ENCODE data around the gene DNAAF1. TPM values are rescaled to one million over a fixed set of nuclear protein-coding genes. Genes with fewer than 3 reads are reported as not detected.

The DNAAF1 gene
- total and polyA plus RNA-seq, 5 donors from 2014 or later = 0.03 to 0.81 (median 0.30) TPM; not detected in 1

- no peaks in the 10 kb centered on the region for H3K9me3 ChIP-seq (ENCODE audit: control insufficient read depth in 2 of 2, low read length in 2 of 2)
- Mint-ChIP-seq H3K27me3 (no peaks in the 10 kb centered on the region), H3K9me3 (no peaks in the 10 kb centered on the region), H3K27ac (no peak overlapping the region), H3K4me1 (peaks cover 0 to 9% (median 4%) of the 10 kb centered on the region in 4 donors), H3K4me3 (no peak overlapping the region), H3K36me3 (peaks cover 14% of the 10 kb centered on the region)
- no peak overlapping the region for H3K27ac ChIP-seq (ENCODE audit: insufficient read depth, low read length, poor library complexity, severe bottlenecking)
- DNase-seq (no peak), ATAC-seq (ENCODE audit: low read depth in 2 of 2) (no peak)
- H3K4me1 ChIP-seq (ENCODE audit: control insufficient read depth, insufficient read depth, low read length, poor library complexity, severe bottlenecking) = no peaks in the 10 kb centered on the region
- H3K27me3 ChIP-seq (ENCODE audit: control insufficient read depth, insufficient read depth, low read length) = no peaks in the 10 kb centered on the region
- peaks cover 29% of the 10 kb centered on the region for H3K36me3 ChIP-seq (ENCODE audit: control insufficient read depth, insufficient read depth, low read length)
- H3K4me3 ChIP-seq (ENCODE audit: low read depth, low read length) = no peak overlapping the region
These were observed 33.9 kb downstream of the DNAAF1 start for GRCh38 chr16:84178892-84179611.

- Histone ChIP-seq H3K27ac (ENCODE audit: insufficient read depth, low read length, poor library complexity, severe bottlenecking) (no peak overlapping the region), H3K27me3 (ENCODE audit: control insufficient read depth, insufficient read depth, low read length) (no peaks in the 10 kb centered on the region), H3K9me3 (ENCODE audit: control insufficient read depth in 2 of 2, low read length in 2 of 2) (no peaks in the 10 kb centered on the region), H3K4me1 (ENCODE audit: control insufficient read depth, insufficient read depth, low read length, poor library complexity, severe bottlenecking) (no peaks in the 10 kb centered on the region), H3K36me3 (ENCODE audit: control insufficient read depth, insufficient read depth, low read length) (peaks cover 33% of the 10 kb centered on the region), H3K4me3 (ENCODE audit: low read depth, low read length) (no peak overlapping the region)
- no peak overlapping the region for H3K4me3 Mint-ChIP-seq
- ATAC-seq (ENCODE audit: low read depth in 2 of 2) = no peak
- peaks cover 19% of the 10 kb centered on the region for H3K36me3 Mint-ChIP-seq
- H3K9me3 Mint-ChIP-seq = no peaks in the 10 kb centered on the region
- peaks cover 0 to 14% (median 7%) of the 10 kb centered on the region in 4 donors for H3K4me1 Mint-ChIP-seq
- H3K27ac Mint-ChIP-seq = no peak overlapping the region
- H3K27me3 Mint-ChIP-seq = no peaks in the 10 kb centered on the region
- no peak for DNase-seq
These were observed 34.7 kb downstream of the DNAAF1 start for GRCh38 chr16:84179612-84180320.

- H3K4me3 Mint-ChIP-seq = no peak overlapping the region
- H3K4me1 Mint-ChIP-seq = peaks cover 0 to 17% (median 10%) of the 10 kb centered on the region in 4 donors
- no peaks in the 10 kb centered on the region for H3K27me3 Mint-ChIP-seq
- Histone ChIP-seq H3K4me3 (ENCODE audit: low read depth, low read length) (no peak overlapping the region), H3K4me1 (ENCODE audit: control insufficient read depth, insufficient read depth, low read length, poor library complexity, severe bottlenecking) (peaks cover 1% of the 10 kb centered on the region), H3K9me3 (ENCODE audit: control insufficient read depth in 2 of 2, low read length in 2 of 2) (no peaks in the 10 kb centered on the region), H3K27me3 (ENCODE audit: control insufficient read depth, insufficient read depth, low read length) (no peaks in the 10 kb centered on the region), H3K27ac (ENCODE audit: insufficient read depth, low read length, poor library complexity, severe bottlenecking) (no peak overlapping the region), H3K36me3 (ENCODE audit: control insufficient read depth, insufficient read depth, low read length) (peaks cover 33% of the 10 kb centered on the region)
- no peak overlapping the region for H3K27ac Mint-ChIP-seq
- ATAC-seq (ENCODE audit: low read depth in 2 of 2) (no peak), DNase-seq (no peak)
- H3K36me3 Mint-ChIP-seq = peaks cover 19% of the 10 kb centered on the region
- no peaks in the 10 kb centered on the region for H3K9me3 Mint-ChIP-seq
These were observed 35.5 kb downstream of the DNAAF1 start for GRCh38 chr16:84180519-84181140.

- H3K27ac Mint-ChIP-seq = no peak overlapping the region
- Histone ChIP-seq H3K4me3 (ENCODE audit: low read depth, low read length) (no peak overlapping the region), H3K9me3 (ENCODE audit: control insufficient read depth in 2 of 2, low read length in 2 of 2) (no peaks in the 10 kb centered on the region), H3K27me3 (ENCODE audit: control insufficient read depth, insufficient read depth, low read length) (no peaks in the 10 kb centered on the region), H3K27ac (ENCODE audit: insufficient read depth, low read length, poor library complexity, severe bottlenecking) (no peak overlapping the region), H3K4me1 (ENCODE audit: control insufficient read depth, insufficient read depth, low read length, poor library complexity, severe bottlenecking) (peaks cover 8% of the 10 kb centered on the region), H3K36me3 (ENCODE audit: control insufficient read depth, insufficient read depth, low read length) (peaks cover 33% of the 10 kb centered on the region)
- H3K36me3 Mint-ChIP-seq = peaks cover 19% of the 10 kb centered on the region
- no peak for ATAC-seq (ENCODE audit: low read depth in 2 of 2)
- H3K27me3 Mint-ChIP-seq = no peaks in the 10 kb centered on the region
- H3K4me1 Mint-ChIP-seq = peaks cover 0 to 24% (median 13%) of the 10 kb centered on the region in 4 donors
- no peak for DNase-seq
- no peaks in the 10 kb centered on the region for H3K9me3 Mint-ChIP-seq
- no peak overlapping the region for H3K4me3 Mint-ChIP-seq
These were observed 36.2 kb downstream of the DNAAF1 start for GRCh38 chr16:84181144-84181915.

GRCh38 chr16:84182104-84182503, 37.0 kb downstream of the DNAAF1 start:
- no peak overlapping the region for H3K4me3 Mint-ChIP-seq

GRCh38 chr16:84182680-84183571, 37.8 kb downstream of the DNAAF1 start:
- DNase-seq = no peak
- Histone ChIP-seq H3K4me1 (ENCODE audit: control insufficient read depth, insufficient read depth, low read length, poor library complexity, severe bottlenecking) (peaks cover 15% of the 10 kb centered on the region), H3K9me3 (ENCODE audit: control insufficient read depth in 2 of 2, low read length in 2 of 2) (no peaks in the 10 kb centered on the region), H3K4me3 (ENCODE audit: low read depth, low read length) (no peak overlapping the region), H3K36me3 (ENCODE audit: control insufficient read depth, insufficient read depth, low read length) (peaks cover 33% of the 10 kb centered on the region), H3K27me3 (ENCODE audit: control insufficient read depth, insufficient read depth, low read length) (no peaks in the 10 kb centered on the region), H3K27ac (ENCODE audit: insufficient read depth, low read length, poor library complexity, severe bottlenecking) (no peak overlapping the region)
- Mint-ChIP-seq H3K9me3 (no peaks in the 10 kb centered on the region), H3K27ac (peak overlapping the region in 1 of 3 donors; percentile 92), H3K4me3 (peak overlapping the region in 2 of 4 donors; percentile 38 to 56), H3K36me3 (peaks cover 15% of the 10 kb centered on the region), H3K27me3 (peaks cover 4% of the 10 kb centered on the region), H3K4me1 (peaks cover 0 to 31% (median 17%) of the 10 kb centered on the region in 4 donors)
- no peak for ATAC-seq (ENCODE audit: low read depth in 2 of 2)

More at GRCh38 chr16:84182104-84182503, 37.0 kb downstream of the DNAAF1 start:
- Mint-ChIP-seq H3K27ac (no peak overlapping the region), H3K36me3 (peaks cover 19% of the 10 kb centered on the region), H3K4me1 (peaks cover 0 to 29% (median 15%) of the 10 kb centered on the region in 4 donors), H3K9me3 (no peaks in the 10 kb centered on the region), H3K27me3 (peaks cover 4% of the 10 kb centered on the region)
- Histone ChIP-seq H3K4me1 (ENCODE audit: control insufficient read depth, insufficient read depth, low read length, poor library complexity, severe bottlenecking) (peaks cover 14% of the 10 kb centered on the region), H3K9me3 (ENCODE audit: control insufficient read depth in 2 of 2, low read length in 2 of 2) (no peaks in the 10 kb centered on the region), H3K27me3 (ENCODE audit: control insufficient read depth, insufficient read depth, low read length) (no peaks in the 10 kb centered on the region), H3K27ac (ENCODE audit: insufficient read depth, low read length, poor library complexity, severe bottlenecking) (no peak overlapping the region), H3K4me3 (ENCODE audit: low read depth, low read length) (no peak overlapping the region), H3K36me3 (ENCODE audit: control insufficient read depth, insufficient read depth, low read length) (peaks cover 33% of the 10 kb centered on the region)
- ATAC-seq (ENCODE audit: low read depth in 2 of 2) (no peak), DNase-seq (no peak)

GRCh38 chr16:84183572-84183875, 38.4 kb downstream of the DNAAF1 start:
- Mint-ChIP-seq H3K4me1 (peaks cover 0 to 31% (median 17%) of the 10 kb centered on the region in 4 donors), H3K36me3 (peaks cover 11% of the 10 kb centered on the region), H3K9me3 (no peaks in the 10 kb centered on the region), H3K27ac (peak overlapping the region in 1 of 3 donors; percentile 92), H3K27me3 (peaks cover 4% of the 10 kb centered on the region), H3K4me3 (no peak overlapping the region)
- no peaks in the 10 kb centered on the region for H3K27me3 ChIP-seq (ENCODE audit: control insufficient read depth, insufficient read depth, low read length)
- H3K9me3 ChIP-seq (ENCODE audit: control insufficient read depth in 2 of 2, low read length in 2 of 2) = no peaks in the 10 kb centered on the region
- H3K36me3 ChIP-seq (ENCODE audit: control insufficient read depth, insufficient read depth, low read length) = peaks cover 33% of the 10 kb centered on the region
- H3K4me3 ChIP-seq (ENCODE audit: low read depth, low read length) = no peak overlapping the region
- peaks cover 15% of the 10 kb centered on the region for H3K4me1 ChIP-seq (ENCODE audit: control insufficient read depth, insufficient read depth, low read length, poor library complexity, severe bottlenecking)
- DNase-seq = no peak
- H3K27ac ChIP-seq (ENCODE audit: insufficient read depth, low read length, poor library complexity, severe bottlenecking) = no peak overlapping the region
- ATAC-seq (ENCODE audit: low read depth in 2 of 2) = no peak
